GM18511 (cell line): ENCODE measurements around the gene PARD3.

Experiments used
- ATAC-seq: cut with Tn5 transposase; IDR thresholded peaks from one replicate; pipeline ENCODE4 v1.9.1; 2021; ENCODE audit warnings: mild to moderate bottlenecking, moderate library complexity; ENCODE audit not compliant: unreplicated experiment

PARD3 gene

DNA sequence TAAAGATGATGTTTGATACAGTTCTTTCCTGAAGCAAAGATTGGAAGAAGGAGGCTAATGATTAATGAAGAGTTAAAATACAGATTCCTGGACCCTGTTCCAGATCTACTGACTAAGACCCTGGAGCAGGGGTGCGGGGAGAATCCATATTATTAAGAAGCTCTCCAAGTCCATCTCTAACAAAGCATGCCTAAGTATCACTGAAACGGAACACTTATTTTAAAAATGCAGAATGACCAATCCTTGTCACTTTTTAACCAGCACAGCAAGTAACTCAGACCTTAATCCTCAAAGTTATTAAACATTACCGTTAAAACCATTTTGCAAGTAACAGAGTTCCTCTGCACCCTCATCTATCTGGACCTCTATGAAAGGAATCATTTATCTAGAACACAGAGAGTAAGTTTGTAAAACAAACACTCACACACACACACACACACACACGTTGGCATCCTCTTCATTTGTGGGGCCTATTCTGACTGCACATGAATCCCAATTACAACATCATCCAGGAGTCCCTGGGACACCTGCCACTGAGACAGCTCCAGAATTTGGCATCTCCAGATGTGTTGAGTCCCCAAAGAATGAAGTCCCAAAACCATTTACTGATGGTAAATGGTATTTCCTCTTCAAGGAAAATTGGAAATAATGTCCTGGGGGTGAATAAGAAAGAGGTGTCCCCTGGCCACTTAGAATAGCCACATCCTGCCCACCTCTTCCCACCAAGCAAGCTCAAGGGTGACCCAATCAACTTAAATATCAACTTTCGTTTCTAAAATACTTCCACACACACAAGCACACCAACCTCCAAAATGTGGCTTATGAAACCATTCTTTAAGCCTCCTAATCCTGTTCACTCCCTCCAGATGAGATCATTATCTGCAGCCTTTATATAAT lies 117.5 kb downstream of the PARD3 start:
- ATAC-seq, result peak; percentile 42

DNA sequence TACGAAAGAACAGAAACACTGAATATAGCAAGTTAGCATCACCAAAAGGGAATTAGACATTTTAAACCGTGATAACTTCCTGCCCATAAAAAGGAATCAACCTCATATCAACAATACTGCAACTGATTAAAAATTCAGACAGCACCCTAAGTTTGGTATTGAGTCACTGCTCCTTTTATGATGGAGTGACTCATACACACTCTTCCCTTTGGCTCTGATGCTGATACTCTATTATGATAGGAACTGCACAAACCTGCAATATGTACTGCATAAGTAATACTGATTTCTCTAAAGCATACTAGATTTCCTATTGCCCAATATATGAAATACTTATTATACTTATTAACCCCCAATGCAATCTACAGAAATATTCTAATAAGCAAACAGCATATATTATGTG lies 118.7 kb downstream of the PARD3 start:
- peak; percentile 64 for ATAC-seq

DNA sequence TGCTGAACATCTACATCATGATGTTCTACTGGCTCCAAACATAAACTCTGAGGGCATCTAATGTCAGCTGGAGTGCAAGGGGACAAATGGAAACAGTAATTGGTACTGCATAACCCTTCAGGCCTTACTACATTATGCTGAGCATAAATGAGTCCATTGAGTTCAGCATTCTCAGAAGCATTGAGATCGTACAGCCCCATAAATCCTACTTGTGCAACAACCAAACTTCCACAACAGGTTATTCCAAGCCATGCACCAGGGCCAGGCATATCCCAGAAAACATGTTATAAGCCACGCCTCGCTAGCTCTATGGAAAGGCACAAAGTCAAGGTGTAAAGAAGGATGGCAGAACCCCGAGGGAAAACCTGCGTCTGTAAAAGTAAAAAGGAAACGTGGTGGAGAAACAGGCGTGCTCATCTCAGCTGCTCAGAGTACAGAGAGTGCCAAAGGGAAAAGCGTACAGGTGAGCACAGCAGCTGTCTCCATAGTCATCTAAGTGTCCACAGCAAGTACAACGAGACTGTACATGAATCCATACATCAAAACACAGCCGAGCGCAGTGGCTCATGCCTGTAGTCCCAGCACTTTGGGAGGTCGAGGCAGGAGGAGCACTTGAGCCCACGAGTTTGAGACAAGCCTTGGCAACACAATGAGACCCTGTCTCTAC lies 124.6 kb downstream of the PARD3 start:
- no peak for ATAC-seq

DNA sequence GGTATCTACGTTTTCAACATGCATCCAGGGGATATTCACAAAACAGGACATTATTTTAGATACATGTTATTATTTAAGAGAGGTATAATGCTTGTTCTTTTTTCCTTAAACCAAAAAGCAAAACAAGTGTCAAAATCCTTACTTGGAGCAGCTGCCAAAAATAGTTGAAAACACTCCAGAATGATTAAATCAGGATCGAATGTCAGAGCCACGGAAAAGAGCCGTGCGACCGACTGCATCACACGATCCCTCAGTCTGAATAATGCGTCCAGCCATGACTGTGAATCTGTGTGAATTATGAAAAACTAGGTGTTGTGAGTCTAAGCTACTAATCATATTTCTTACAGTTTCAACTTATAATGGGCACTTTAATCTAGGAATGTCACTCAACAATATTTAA lies 126.0 kb downstream of the PARD3 start:
- ATAC-seq, result no peak

DNA sequence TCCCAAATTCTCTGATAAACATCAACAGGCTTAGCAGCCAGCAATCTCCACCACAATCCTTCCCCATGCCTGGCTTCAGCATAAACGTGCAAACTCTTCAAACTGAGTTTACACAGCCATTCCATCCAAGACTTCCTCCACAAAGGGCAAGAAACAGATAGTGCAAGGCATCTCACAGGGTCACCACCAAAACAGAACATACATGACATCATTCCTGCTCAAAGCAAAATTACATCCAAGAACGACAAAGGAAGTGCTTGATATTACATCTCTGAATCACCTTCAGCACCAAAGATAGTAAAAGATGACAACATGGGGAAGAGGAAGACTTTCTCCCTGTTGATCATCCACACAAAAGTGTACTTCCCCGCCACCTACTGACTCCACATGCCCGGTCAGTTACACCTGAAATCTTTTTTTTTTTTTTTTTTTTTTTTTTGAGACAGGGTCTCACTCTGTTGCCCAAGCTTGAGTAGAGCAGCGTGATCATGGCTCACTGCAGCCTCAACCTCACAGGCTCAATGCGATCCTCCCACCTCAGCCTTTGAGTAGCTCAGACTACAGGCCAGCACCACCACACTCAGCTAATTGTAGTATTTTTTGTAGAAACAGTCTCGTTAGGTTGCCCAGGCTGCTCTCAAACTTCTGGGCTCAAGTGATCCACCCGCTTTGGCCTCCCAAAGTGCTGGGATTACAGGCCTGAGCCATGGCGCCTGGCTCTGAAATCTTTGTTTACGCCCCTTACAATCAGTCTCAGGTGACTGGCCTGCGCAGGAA lies 127.5 kb downstream of the PARD3 start:
- no peak for ATAC-seq

DNA sequence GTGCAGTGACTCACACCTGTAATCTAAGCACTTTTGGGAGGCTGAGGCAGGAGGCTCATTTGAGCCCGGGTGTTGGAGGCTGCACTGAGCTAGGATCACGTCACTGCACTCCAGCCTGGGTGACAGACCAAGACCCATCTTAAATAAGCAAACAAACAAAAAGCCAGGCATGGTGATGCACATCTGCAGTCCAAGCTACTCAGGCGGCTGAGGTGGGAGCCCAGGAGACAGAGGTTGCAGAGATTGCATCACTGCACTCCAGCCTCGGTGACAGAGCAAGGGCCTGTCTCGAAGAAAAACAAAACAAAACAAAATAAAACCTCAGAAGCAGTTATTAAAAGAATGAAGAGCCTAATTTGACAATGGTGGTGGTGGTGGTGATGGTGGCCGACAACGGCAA lies 132.5 kb downstream of the PARD3 start:
- no peak for ATAC-seq

DNA sequence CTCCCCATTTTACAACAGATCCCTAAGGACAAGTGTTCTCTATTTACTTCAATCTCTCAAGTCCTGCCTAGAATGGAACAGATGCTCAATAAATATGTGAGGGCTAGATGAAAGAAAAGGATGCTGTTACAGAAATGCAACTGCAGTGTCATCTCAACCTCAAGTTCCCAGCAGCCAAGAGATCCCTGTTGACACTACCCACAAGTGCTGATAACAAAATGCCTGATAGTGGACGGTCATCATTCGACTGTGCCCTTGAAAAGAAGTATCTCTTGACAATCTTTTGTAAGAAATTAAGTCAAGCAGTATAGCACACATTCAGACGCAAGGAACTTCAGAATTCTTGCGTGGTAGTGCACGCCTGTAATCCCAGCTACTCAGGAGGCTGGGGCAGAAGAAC lies 133.2 kb downstream of the PARD3 start:
- no peak for ATAC-seq

DNA sequence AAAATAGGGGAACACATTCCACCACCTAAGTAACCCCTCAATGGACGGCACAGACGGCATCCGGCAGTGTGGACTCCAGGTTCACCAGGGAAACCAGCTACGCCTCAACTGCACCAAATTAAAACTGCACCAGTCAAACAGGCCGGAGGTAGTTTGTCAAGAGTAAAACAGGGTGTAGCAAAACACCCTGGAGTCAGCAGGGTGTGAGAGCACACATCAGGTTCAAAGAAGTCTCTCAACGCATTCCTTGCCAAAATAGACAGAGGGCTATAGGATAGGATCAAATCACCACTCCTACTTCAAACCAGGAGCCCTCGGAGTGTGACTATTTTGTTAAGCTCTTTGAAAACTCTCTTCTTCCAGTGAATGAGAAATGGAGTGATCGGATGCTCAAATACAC lies 135.9 kb downstream of the PARD3 start:
- no peak for ATAC-seq

DNA sequence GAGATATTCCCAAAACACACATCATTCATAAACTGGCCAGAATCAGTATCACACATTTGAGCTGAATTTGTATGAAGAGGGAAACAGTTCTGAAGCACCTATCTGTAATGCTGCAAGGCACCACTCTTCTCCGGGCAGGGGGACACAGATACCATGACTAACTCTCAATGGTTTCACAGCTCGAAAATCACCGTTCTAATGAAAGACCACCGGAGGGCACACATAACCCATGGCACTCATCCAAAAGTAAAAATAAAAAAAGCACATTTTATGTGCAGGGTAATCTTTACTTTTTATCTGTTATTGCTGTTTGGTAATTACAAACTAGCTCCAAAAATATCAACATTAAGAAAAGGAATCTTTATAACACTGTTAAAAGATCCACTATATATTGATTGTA lies 137.5 kb downstream of the PARD3 start:
- no peak for ATAC-seq

DNA sequence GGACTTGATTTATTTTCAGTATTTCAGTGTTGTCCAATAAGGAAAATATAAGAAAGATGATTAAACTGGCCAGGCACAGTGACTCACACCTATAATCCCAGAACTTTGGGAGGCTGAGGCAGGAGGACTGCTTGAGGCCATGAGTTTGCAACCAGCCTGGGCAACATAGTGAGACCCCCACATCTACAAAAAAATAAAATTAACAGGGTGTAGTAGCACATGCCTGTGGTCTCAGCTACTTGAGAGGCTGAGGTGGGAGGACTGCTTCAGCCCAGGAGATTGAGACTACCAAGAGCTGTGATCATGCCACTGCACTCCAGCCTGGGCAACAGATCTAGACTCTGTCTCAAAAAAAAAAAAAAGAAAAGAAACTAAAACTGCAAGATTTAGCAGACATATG lies 138.0 kb downstream of the PARD3 start:
- ATAC-seq, result no peak

DNA sequence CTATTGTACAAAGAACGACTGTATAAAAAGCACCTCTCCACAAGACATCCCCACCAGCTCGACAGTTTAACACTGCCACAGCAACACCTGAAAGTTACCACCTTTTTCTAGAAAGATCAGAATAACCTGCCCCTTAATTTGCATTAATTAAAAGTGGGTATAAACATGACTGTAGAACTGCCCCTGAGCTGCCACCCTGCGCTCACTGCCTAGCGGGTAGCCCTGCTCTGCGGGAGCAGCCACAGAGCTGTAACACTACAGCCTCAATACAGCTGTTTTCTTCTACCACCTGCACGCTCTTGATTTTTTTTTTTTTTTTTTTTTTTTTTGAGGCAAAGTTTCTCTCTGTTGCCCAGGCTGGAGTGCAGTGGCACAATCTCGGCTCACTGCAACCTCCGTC lies 140.9 kb downstream of the PARD3 start:
- no peak for ATAC-seq

DNA sequence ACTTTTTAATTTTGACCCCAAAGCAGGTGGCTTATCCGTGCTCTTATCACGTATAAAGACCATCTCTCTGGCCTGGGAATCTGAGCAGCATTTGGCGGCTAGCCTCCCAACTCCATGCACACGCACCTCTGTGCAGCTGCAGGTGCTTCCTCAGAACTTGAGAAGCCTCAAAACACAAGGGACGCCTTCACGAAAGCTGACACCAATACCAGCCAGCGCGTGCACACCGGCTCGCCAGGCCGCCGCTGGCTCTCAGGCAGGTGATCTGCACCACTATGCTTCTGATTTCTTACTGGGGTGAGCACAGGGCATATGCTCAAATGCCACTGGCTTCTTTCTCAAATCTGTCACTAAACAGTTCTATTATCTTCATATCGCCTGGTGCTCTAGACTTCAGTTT lies 145.0 kb downstream of the PARD3 start:
- ATAC-seq, result peak; percentile 44

DNA sequence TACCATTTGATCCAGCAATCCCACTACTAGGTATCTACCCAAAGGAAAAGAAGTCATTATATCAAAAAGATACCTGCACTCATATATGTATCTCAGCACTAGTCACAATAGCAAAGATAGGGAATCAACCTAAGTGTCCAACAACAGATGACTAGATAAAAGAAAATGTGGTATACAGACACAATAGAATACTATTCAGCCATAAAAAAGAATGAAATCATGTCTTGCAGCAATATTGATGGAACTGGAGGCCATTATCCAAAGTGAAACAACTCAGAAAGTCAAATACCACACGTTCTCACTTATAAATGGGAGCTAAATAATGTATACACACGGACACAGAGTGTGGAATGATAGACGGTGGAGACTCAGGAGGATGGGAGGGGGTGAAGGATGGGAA lies 146.0 kb downstream of the PARD3 start:
- no peak for ATAC-seq

DNA sequence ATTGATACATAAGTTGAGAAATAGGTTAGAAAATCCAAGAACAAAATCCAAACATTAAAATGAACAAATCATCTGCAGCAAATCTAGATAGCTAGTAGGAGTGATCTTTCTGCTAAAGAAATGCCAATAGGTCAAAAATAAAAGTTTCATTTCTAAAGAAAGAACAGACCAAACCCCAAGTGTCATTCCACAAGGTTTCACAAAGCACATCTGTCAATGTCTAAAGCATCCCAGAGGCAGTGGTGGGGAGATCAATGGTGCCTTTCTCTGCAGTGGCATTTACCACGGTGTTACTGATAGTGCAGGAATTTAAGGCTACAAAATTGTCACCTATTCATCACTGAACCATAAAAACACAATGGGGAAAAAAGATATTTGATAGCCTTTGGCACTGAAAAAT lies 147.9 kb downstream of the PARD3 start:
- ATAC-seq, result peak; percentile 37

DNA sequence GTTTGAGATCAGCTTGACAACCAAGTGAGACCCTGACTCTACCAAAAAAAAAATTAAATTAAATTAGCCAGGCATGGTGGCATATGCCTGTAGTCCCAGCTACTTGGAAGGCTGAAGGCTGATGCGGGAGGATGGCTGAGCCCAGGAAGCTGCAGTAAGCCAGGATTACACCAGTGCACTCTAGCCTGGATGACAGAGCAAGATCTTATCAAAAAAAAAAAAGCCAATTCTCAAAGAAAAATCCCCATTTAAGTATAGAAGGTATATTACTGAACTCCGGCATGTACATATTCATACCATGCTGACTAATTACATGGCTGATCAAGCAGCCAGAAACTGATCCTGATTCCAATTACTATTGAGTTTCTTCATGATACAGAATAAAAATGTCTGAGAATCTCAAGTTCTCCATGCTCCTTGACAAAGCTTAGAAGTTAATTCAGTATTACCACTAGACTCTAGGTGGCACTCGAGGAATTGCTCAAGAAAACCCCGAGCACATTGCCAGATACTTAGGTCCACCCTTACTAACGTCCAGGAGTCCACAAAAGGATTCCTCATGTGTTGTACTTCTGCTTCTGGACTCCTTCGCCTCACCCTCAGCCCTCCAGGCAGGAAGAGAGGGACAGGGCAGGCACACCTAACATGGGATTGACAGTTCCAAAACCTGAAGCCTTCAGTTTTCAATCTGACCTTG lies 148.9 kb downstream of the PARD3 start:
- ATAC-seq, result peak; percentile 77

DNA sequence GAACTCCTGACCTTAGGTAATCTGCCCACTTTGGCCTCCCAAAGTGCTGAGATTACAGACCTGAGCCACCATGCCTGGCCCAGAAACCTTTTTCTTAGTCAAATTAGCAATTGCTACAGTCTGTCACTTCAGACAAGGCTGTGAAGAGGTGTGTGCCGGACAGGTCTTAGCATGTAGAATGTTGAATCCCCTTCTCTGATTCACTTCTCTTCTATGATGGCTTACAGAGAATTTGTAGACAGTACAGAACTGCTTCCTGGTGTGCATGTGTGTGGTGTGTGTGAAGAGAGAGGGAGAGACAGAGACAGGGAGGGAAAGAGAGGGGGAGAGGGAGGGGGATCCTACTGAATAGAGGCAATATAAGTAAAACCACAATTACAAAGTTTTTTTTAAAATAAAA lies 150.4 kb downstream of the PARD3 start:
- no peak for ATAC-seq

DNA sequence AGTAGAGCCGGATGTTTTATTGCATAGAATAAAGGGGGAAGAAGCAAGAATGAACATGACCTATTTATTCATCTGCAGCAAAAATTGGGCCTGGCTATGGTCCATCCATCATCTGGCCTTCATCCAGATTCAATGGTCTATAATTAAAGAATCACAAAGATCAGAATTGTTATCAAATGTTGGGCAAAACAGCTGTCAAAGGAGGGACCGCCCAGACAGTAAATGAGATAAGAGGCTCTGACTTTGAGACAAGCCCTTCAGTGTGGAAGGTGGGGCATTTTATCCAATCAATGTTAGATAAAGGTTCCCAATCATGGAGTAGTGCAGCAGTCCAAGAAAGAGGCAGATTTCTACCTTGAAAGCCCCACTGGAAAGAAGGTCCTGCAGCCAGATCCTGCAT lies 153.5 kb downstream of the PARD3 start:
- no peak for ATAC-seq

DNA sequence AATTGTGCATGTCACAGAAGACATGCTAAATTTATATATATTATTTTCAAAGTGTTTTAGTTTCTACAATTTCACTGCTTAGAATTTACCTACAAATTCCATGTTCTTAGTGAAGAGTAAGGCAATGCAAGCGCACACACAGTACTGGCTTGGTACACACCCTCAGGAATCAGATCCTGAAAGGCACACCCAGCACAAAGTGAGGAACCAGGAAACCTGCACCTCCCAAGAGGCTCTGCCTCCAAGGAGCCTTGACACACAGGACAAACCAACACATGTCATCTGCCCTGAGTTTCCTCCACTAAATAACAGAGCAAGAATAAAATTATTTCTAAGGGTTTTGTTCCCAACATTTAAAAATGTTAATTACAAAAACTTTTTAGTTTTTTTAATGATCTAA lies 156.2 kb downstream of the PARD3 start:
- ATAC-seq, result no peak

DNA sequence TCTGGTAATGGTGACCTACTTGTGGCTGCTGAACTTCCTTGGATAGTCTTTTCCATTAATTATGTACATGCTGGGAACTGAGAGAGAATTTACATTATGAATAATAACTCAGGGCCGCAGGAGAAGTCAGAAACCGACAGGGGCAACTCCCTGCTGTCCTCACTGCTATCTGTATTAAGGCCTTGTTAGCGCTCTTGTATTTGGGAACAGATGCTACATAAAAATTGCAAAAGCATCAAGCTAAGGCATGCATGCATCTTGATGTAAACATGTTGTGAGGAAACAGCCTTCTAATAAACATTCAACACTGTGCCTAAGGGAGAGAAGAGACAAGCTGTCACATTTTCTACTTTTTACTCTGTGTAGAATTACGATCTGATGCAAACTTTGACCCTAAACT lies 158.4 kb downstream of the PARD3 start:
- no peak for ATAC-seq

DNA sequence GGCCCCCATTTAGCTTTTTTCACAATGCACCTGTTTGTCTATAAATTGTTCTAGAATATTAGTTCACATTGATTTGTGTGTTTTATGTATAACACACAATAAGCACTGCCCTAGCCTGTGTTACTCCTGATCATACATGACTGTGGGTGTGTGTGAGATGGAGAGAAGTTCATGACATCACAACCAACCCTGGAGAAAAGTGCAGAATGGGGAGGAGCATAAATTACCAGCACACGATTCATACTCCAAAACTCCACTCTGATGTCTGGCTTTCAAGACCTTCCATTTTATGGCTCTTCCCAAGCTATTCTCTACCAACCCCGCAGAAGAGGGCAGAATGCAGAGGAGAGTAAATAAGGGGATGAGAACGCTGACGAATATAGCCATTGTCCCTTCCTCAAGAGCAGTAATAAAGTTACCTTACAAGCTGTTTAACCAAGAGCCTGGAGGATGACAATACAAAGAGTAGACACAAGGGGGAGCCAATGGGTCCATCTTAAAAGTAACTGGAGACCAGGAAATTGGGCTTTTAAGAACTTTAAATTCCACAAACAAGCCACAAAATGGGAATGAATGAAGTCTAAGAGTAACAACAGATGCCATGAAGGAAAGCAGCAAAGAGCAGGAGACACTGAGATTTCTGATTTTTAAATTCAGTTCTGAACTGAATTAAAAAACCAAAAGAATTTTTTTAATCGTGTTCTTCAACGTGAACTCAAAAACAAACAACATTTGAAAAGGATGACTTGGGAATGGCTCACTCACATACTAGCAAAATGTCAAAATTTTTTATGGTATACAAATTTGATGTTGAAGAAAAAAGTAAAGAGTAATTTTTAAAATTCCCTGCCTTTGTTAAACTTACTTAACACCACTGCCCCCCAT lies 159.6 kb downstream of the PARD3 start:
- no peak for ATAC-seq
